Measurements from ENCODE around the gene CCDC187. TPM values are rescaled to one million over a fixed set of nuclear protein-coding genes. Genes with fewer than 3 reads are reported as not detected.

The CCDC187 gene
- total RNA-seq, 1 experiment from 2014 or later, result 0.11 TPM

DNA sequence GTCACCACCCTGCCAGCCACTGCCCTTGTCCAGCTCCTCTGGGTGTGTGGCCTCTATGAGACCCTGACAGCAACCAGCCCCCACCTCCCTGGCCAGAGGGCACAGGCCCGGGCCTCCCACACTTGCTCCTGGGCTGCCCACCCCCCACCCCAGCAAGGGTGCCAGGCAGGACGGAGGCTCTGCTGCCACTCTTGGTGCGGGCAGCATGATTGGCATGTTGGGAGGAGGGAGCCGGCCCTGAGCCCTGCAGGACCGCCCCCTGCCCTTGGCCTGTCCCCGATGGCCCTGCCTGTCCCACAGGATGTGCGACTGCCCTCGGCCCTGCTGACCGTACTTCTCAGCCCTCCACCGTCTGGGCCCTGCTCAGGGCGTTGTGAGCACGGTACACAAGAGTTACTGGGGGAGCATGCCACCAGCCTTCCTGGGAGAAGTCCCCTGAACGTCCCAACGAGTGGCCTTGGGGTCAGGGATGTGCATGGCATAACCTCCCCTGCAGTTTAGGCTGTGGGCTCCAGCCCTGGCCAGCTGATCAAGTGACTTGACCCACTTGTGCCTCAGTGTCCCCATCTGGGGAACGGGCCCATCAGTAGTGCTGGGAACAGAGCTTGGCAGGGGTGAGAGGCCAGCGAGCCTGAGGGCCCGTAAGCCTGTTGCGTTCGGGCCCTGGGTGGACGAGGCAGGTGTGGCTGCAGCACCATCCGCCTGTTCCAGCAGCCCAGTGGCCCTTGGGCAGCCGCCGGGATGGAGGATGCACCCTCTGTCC is 39.4 kb upstream of the CCDC187 start:
- H3K4me3 ChIP-seq (ENCODE audit: low read depth, low read length), result no peak overlapping the region
- H3K9me3 ChIP-seq, result no peaks in the 10 kb centered on the region
- Mint-ChIP-seq H3K27ac (ENCODE audit: unreplicated experiment) (no peak overlapping the region), H3K4me1 (ENCODE audit: low read depth, unreplicated experiment) (no peaks in the 10 kb centered on the region), H3K36me3 (ENCODE audit: insufficient read depth, unreplicated experiment) (peaks cover 38% of the 10 kb centered on the region), H3K4me3 (ENCODE audit: unreplicated experiment) (no peak overlapping the region), H3K9me3 (ENCODE audit: unreplicated experiment) (no peaks in the 10 kb centered on the region), H3K27me3 (ENCODE audit: insufficient read depth, unreplicated experiment) (no peaks in the 10 kb centered on the region)
- TF ChIP-seq, protein P1, sequence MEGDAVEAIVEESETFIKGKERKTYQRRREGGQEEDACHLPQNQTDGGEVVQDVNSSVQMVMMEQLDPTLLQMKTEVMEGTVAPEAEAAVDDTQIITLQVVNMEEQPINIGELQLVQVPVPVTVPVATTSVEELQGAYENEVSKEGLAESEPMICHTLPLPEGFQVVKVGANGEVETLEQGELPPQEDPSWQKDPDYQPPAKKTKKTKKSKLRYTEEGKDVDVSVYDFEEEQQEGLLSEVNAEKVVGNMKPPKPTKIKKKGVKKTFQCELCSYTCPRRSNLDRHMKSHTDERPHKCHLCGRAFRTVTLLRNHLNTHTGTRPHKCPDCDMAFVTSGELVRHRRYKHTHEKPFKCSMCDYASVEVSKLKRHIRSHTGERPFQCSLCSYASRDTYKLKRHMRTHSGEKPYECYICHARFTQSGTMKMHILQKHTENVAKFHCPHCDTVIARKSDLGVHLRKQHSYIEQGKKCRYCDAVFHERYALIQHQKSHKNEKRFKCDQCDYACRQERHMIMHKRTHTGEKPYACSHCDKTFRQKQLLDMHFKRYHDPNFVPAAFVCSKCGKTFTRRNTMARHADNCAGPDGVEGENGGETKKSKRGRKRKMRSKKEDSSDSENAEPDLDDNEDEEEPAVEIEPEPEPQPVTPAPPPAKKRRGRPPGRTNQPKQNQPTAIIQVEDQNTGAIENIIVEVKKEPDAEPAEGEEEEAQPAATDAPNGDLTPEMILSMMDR (IDR thresholded peaks at IDR 0.05; ENCODE audit: insufficient read depth in 1 of 2, low read depth in 1 of 2, low read length in 1 of 2, severe bottlenecking in 1 of 2, unreplicated experiment in 1 of 2), result no peak
- peaks cover 20% of the 10 kb centered on the region for H3K4me1 ChIP-seq
- no peaks in the 10 kb centered on the region for H3K27me3 ChIP-seq (replicated peaks; ENCODE audit: control insufficient read depth, insufficient read depth, low read length)
- no peak for DNase-seq
- H3K36me3 ChIP-seq (ENCODE audit: control insufficient read depth, insufficient read depth, low read length), result no peaks in the 10 kb centered on the region
- intact Hi-C loops (cut with micrococcal nuclease; ENCODE audit: unreplicated experiment), result no loop called here
- ChIA-PET CTCF (no interaction called here), POLR2A (no interaction called here)
- no TSS peak for BruUV-seq (replicated peaks)

DNA sequence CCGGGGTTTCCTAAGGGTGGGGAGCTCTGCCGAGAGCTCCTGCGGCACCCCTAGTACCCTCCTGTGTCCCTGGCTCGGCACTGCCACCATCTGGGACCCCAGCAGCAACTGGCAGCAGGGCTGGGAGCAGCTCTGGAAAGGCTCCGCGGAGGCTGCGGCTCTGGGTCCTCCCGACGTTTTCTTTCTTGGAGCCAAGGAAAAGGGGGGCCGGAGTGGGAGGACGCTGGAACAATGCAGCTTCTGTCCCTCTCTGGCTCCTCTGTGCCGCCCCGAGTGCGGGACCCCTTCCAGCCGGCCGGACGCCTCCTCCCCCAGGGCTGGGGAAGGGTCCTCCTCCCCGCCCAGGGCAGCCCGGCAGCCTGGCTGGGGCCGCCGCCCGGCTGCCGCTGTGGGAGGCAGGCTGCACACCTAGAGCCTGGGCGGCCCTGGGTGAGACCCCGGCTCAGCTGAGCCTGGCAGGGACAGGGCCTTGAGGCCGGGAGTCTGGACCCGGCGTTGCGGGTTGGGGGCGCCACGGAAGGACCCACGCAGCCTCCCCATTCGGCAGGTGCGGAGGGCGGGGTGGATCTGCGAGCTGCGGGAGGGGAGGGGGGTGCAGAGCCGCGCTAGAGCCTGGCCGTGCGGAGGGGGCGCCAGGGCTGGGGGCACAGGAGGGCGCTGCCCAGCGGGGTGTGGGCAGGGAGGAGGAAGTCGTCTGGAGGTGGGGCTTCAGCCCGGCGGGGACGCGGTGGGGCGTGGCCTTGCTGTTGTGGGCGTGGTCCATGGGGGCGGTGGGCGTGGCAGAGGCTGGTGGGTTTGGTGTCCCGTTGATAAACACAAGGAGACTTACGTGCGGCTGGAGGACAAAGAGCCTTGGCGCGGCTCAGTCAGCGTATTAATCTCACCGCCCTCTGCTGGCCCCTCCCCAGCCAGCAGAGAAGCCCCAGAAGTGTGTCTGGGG is 38.6 kb upstream of the CCDC187 start:
- no peaks in the 10 kb centered on the region for H3K9me3 Mint-ChIP-seq (ENCODE audit: unreplicated experiment)
- H3K4me1 ChIP-seq, result peaks cover 20% of the 10 kb centered on the region
- H3K4me1 Mint-ChIP-seq (ENCODE audit: low read depth, unreplicated experiment), result no peaks in the 10 kb centered on the region
- H3K27me3 Mint-ChIP-seq (ENCODE audit: insufficient read depth, unreplicated experiment), result no peaks in the 10 kb centered on the region
- TF ChIP-seq, protein P1 (IDR thresholded peaks at IDR 0.05; ENCODE audit: insufficient read depth in 1 of 2, low read depth in 1 of 2, low read length in 1 of 2, severe bottlenecking in 1 of 2, unreplicated experiment in 1 of 2), result no peak
- no peaks in the 10 kb centered on the region for H3K27me3 ChIP-seq (replicated peaks; ENCODE audit: control insufficient read depth, insufficient read depth, low read length)
- POLR2A ChIA-PET, result no interaction called here
- CTCF ChIA-PET, result no interaction called here
- H3K36me3 Mint-ChIP-seq (ENCODE audit: insufficient read depth, unreplicated experiment), result peaks cover 32% of the 10 kb centered on the region
- no TSS peak for BruUV-seq (replicated peaks)
- no peak overlapping the region for H3K4me3 Mint-ChIP-seq (ENCODE audit: unreplicated experiment)
- no peak overlapping the region for H3K4me3 ChIP-seq (ENCODE audit: low read depth, low read length)
- intact Hi-C loops (cut with micrococcal nuclease; ENCODE audit: unreplicated experiment), result no loop called here
- DNase-seq, result no peak
- H3K9me3 ChIP-seq, result no peaks in the 10 kb centered on the region
- no peaks in the 10 kb centered on the region; the same call in 1 of the 2 replicates for H3K36me3 ChIP-seq (ENCODE audit: control insufficient read depth, insufficient read depth, low read length)
- no peak overlapping the region for H3K27ac Mint-ChIP-seq (ENCODE audit: unreplicated experiment)

DNA sequence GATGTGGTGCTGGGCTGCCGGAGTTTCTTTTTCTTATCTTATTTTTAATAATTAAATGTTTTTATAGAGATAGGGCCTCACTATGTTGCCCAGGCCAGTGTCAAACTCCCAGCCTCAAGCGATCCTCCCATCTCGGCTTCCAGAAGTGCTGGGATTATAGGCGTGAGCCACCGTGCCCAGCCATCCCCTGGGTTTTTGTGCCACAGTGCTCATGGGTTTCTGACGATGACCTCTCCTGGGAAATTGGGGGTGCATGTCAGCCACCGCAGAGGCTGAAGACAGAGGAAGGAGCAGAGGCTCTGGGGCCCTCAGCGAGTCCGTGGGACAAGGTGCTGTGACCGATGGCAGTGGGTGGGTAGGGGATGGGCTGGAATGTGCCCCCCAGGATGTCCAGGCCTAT is 37.9 kb upstream of the CCDC187 start:
- no peaks in the 10 kb centered on the region for H3K9me3 ChIP-seq
- H3K36me3 Mint-ChIP-seq (ENCODE audit: insufficient read depth, unreplicated experiment), result peaks cover 30% of the 10 kb centered on the region
- H3K27me3 Mint-ChIP-seq (ENCODE audit: insufficient read depth, unreplicated experiment), result no peaks in the 10 kb centered on the region
- TF ChIP-seq, protein P1 (IDR thresholded peaks at IDR 0.05; ENCODE audit: insufficient read depth in 1 of 2, low read depth in 1 of 2, low read length in 1 of 2, severe bottlenecking in 1 of 2, unreplicated experiment in 1 of 2), result no peak
- ChIA-PET POLR2A (no interaction called here), CTCF (no interaction called here)
- H3K4me1 Mint-ChIP-seq (ENCODE audit: low read depth, unreplicated experiment), result no peaks in the 10 kb centered on the region
- no peak overlapping the region for H3K27ac Mint-ChIP-seq (ENCODE audit: unreplicated experiment)
- H3K4me3 ChIP-seq (ENCODE audit: low read depth, low read length), result no peak overlapping the region
- no peaks in the 10 kb centered on the region for H3K9me3 Mint-ChIP-seq (ENCODE audit: unreplicated experiment)
- intact Hi-C loops (cut with micrococcal nuclease; ENCODE audit: unreplicated experiment), result no loop called here
- H3K27me3 ChIP-seq (replicated peaks; ENCODE audit: control insufficient read depth, insufficient read depth, low read length), result no peaks in the 10 kb centered on the region
- H3K36me3 ChIP-seq (ENCODE audit: control insufficient read depth, insufficient read depth, low read length), result no peaks in the 10 kb centered on the region; the same call in 1 of the 2 replicates
- peaks cover 19% of the 10 kb centered on the region for H3K4me1 ChIP-seq
- BruUV-seq (replicated peaks), result no TSS peak
- DNase-seq, result no peak
- no peak overlapping the region for H3K4me3 Mint-ChIP-seq (ENCODE audit: unreplicated experiment)
